HCT116 (cell line): ENCODE measurements around the gene MICAL3. TPM values are rescaled to one million over a fixed set of nuclear protein-coding genes. Genes with fewer than 3 reads are reported as not detected.

Experiments used
- ATAC-seq: fragments of 200-7000 bp; cut with Tn5 transposase; 2 replicates; pipeline ENCODE4 v1.9.1; 2020; ENCODE audit warnings: mild to moderate bottlenecking, moderate library complexity
- BruUV-seq: library from RNA; stranded (reverse); fragments of 400-500 nt; replicated peaks from 2 replicates; lab custom pipeline; 2021; lab: Mats Ljungman, UMichigan
- CTCF ChIA-PET: fragments of 300-600 bp; sonication (Branson Sonifier 250); formaldehyde crosslinking; loops from one replicate; lab custom pipeline; 2021; ENCODE audit warnings: antibody characterized with exemption; lab: Charles Lee
- POLR2A ChIA-PET: fragments of 300-600, 350-600 bp; sonication (Branson Sonifier 250); formaldehyde crosslinking; loops from one replicate; lab custom pipeline; 2021; ENCODE audit warnings: antibody characterized with exemption; lab: Charles Lee
- RAD21 ChIA-PET, 2 experiments: fragments of 300-600 bp; sonication (Branson Sonifier 250); formaldehyde crosslinking; loops; one replicate each; lab custom pipeline; 2023; ENCODE audit warnings: low total read pairs in 2 of 2; ENCODE audit not compliant: uncharacterized antibody in 2 of 2, unreplicated experiment in 2 of 2, low non-redundant PET in 1 of 2; lab: Charles Lee
- DNase-seq: peaks from one replicate; pipeline ENCODE4 v3.0.0-alpha.2; 2010; ENCODE audit warnings: low read depth, low spot score
- H2AFZ ChIP-seq: fragments of 200-600 bp; shearing (Covaris generic), sonication (generic); 2 replicates; pipeline ENCODE4 v1.6.1; 2017; ENCODE audit warnings: low read depth, mixed run types, mixed read lengths, antibody characterized with exemption, low read length; ENCODE audit not compliant: poor library complexity, severe bottlenecking
- H3K27ac ChIP-seq: 2 replicates; pipeline ENCODE4 v1.5.1; 2012; ENCODE audit warnings: low read depth, low read length
- H3K27me3 ChIP-seq: fragments of 200-600 bp; sonication (generic); 2 replicates; pipeline ENCODE4 v1.6.1; 2016; ENCODE audit warnings: mixed run types, low read length, mixed read lengths; ENCODE audit not compliant: insufficient read depth
- H3K36me3 ChIP-seq, 2 experiments: fragments of 200-500 bp in 1 of 2; fragments of 200-600 bp in 1 of 2; sonication (Bioruptor generic) in 1 of 2; sonication (generic) in 1 of 2; 2 replicates each; pipeline versions ENCODE4 v1.5.1 to v1.6.1; 2014 to 2016; ENCODE audit warnings: low read length in 2 of 2, inconsistent platforms in 1 of 2, mixed read lengths in 1 of 2, mixed run types in 1 of 2; ENCODE audit not compliant: insufficient read depth in 2 of 2, control insufficient read depth in 1 of 2
- H3K4me1 ChIP-seq, 2 experiments: fragments of 200-600 bp in 1 of 2; sonication (generic) in 1 of 2; 2 replicates each; pipeline versions ENCODE4 v1.5.1 to v1.6.1; 2012 to 2017; ENCODE audit warnings: low read length in 2 of 2, inconsistent platforms in 1 of 2, mild to moderate bottlenecking in 1 of 2, mixed read lengths in 1 of 2, mixed run types in 1 of 2, moderate library complexity in 1 of 2; ENCODE audit not compliant: insufficient read depth in 2 of 2, control insufficient read depth in 1 of 2
- H3K4me2 ChIP-seq: fragments of 200-600 bp; sonication (generic); 2 replicates; pipeline ENCODE4 v1.6.1; 2017; ENCODE audit warnings: mixed run types, low read length, mixed read lengths
- H3K4me3 ChIP-seq, 2 experiments: fragments of 200-600 bp in 1 of 2; sonication (generic) in 1 of 2; replicated peaks in 1 of 2; 2 replicates each; pipeline ENCODE4 v1.5.1; 2011 to 2016; ENCODE audit warnings: low read length in 2 of 2, control low read depth in 1 of 2, low read depth in 1 of 2, mild to moderate bottlenecking in 1 of 2, mixed read lengths in 1 of 2, mixed run types in 1 of 2
- H3K79me2 ChIP-seq: fragments of 200-600 bp; sonication (generic); 2 replicates; pipeline ENCODE4 v1.6.1; 2017; ENCODE audit warnings: mild to moderate bottlenecking, mixed run types, low read length, moderate library complexity, mixed read lengths; ENCODE audit not compliant: insufficient read depth
- H3K9ac ChIP-seq: fragments of 200-600 bp; sonication (generic); 2 replicates; pipeline ENCODE4 v1.6.1; 2016; ENCODE audit warnings: low read length, mixed read lengths
- H3K9me2 ChIP-seq: fragments of 200-600 bp; sonication (generic), shearing (Covaris generic); 2 replicates; pipeline ENCODE4 v1.6.1; 2017; ENCODE audit warnings: mixed run types, mild to moderate bottlenecking, moderate library complexity; ENCODE audit not compliant: insufficient read depth
- H3K9me3 ChIP-seq, 2 experiments: fragments of 200-500 bp in 1 of 2; fragments of 200-600 bp in 1 of 2; sonication (Bioruptor generic) in 1 of 2; sonication (generic) in 1 of 2; 2 replicates each; pipeline ENCODE4 v1.6.1; 2014 to 2017; ENCODE audit warnings: low read length in 2 of 2, mixed read lengths in 2 of 2, inconsistent platforms in 1 of 2, low read depth in 1 of 2, mild to moderate bottlenecking in 1 of 2, mixed run types in 1 of 2, moderate library complexity in 1 of 2; ENCODE audit not compliant: control insufficient read depth in 1 of 2, insufficient read depth in 1 of 2
- H4K20me1 ChIP-seq: fragments of 200-600 bp; sonication (generic), shearing (Covaris generic); 2 replicates; pipeline ENCODE4 v1.6.1; 2017; ENCODE audit warnings: mixed run types, mild to moderate bottlenecking, moderate library complexity; ENCODE audit not compliant: insufficient read depth
- CBX3 ChIP-seq: IDR thresholded peaks from 2 replicates; pipeline ENCODE4 v1.6.1; 2012; ENCODE audit warnings: low read depth
- CEBPB ChIP-seq: IDR thresholded peaks from 2 replicates; pipeline ENCODE4 v1.6.1; 2012; ENCODE audit warnings: low read depth
- EGR1 ChIP-seq: IDR thresholded peaks from 2 replicates; pipeline ENCODE4 v1.6.1; 2012; ENCODE audit warnings: low read depth
- ELF1 ChIP-seq: IDR thresholded peaks from 2 replicates; pipeline ENCODE4 v1.6.1; 2012; ENCODE audit warnings: low read depth, borderline replicate concordance
- FOSL1 ChIP-seq: IDR thresholded peaks from 2 replicates; pipeline ENCODE4 v1.6.1; 2012; ENCODE audit warnings: low read depth
- JUND ChIP-seq: IDR thresholded peaks from 2 replicates; pipeline ENCODE4 v1.6.1; 2012
- RAD21 ChIP-seq: IDR thresholded peaks from 2 replicates; pipeline ENCODE4 v1.6.1; 2012; ENCODE audit warnings: low read depth, mild to moderate bottlenecking
- REST ChIP-seq: IDR thresholded peaks from 2 replicates; pipeline ENCODE4 v1.6.1; 2012; ENCODE audit warnings: low read depth
- SIN3A ChIP-seq: IDR thresholded peaks from 2 replicates; pipeline ENCODE4 v1.6.1; 2012; ENCODE audit warnings: low read depth
- SP1 ChIP-seq: IDR thresholded peaks from 2 replicates; pipeline ENCODE4 v1.6.1; 2012; ENCODE audit warnings: low read depth
- SRF ChIP-seq: IDR thresholded peaks from 2 replicates; pipeline ENCODE4 v1.6.1; 2012; ENCODE audit warnings: low read depth
- ZBTB33 ChIP-seq: IDR thresholded peaks from 2 replicates; pipeline ENCODE4 v1.6.1; 2011; ENCODE audit warnings: mild to moderate bottlenecking, low read length, moderate library complexity; ENCODE audit not compliant: insufficient replicate concordance; ENCODE audit errors: extremely low read depth
- ZFX ChIP-seq: fragments of 450-650 bp; IDR thresholded peaks from 2 replicates; pipeline ENCODE4 v1.6.1; 2017
- intact Hi-C: fragments of 100-400 bp; cut with micrococcal nuclease; formaldehyde crosslinking; loops from 2 replicates; pipeline ENCODE4 v1.10.0; 2022
- total RNA-seq: library from RNA; stranded (reverse); gene quantifications from one replicate; pipeline ENCODE4 v1.2.1, GENCODE V29; 2021; ENCODE audit not compliant: unreplicated experiment

The MICAL3 gene
- total RNA-seq, 1 experiment from 2014 or later, result 30.8 TPM

- H3K36me3 ChIP-seq, result peaks cover 0 to 8% of the 10 kb centered on the region in 2 experiments; a peak in 2 of 4 replicates
- H4K20me1 ChIP-seq, result no peaks in the 10 kb centered on the region
- ChIA-PET POLR2A (no interaction called here), RAD21 (no interaction called here), CTCF (no interaction called here)
- H3K9me3 ChIP-seq, result no peaks in the 10 kb centered on the region
- H3K9ac ChIP-seq, result no peak overlapping the region
- H3K4me1 ChIP-seq, result no peaks in the 10 kb centered on the region
- no peaks in the 10 kb centered on the region for H3K9me2 ChIP-seq
- no peaks in the 10 kb centered on the region for H3K27me3 ChIP-seq
- no peak overlapping the region for H3K27ac ChIP-seq
- DNase-seq, result no peak
- no peak overlapping the region for H3K4me3 ChIP-seq
- H3K4me2 ChIP-seq, result no peak overlapping the region
- no peak for ATAC-seq
- H3K79me2 ChIP-seq, result no peaks in the 10 kb centered on the region
- intact Hi-C loops, result no loop called here
- no peak overlapping the region for H2AFZ ChIP-seq
- no TSS peak for BruUV-seq
- TF ChIP-seq REST (no peak), RAD21 (no peak), EGR1 (no peak), JUND (no peak), ZBTB33 (no peak), FOSL1 (no peak), SP1 (no peak), ZFX (no peak), SRF (no peak), ELF1 (no peak), SIN3A (no peak), CEBPB (no peak), CBX3 (no peak)
These were observed 216.6 kb downstream of the MICAL3 start for GRCh38 chr22:17807578-17808410.
